Type B pancreatic cell (in vitro differentiated cells): ENCODE data around the gene COX6B1. TPM values are rescaled to one million over a fixed set of nuclear protein-coding genes. Genes with fewer than 3 reads are reported as not detected.
A peak's percentile ranks its signal among the peaks of the same experiment; 100 is the strongest.

ENCODE experiments used
- DNase-seq: peaks from one replicate; pipeline ENCODE4 v3.0.0; 2021; ENCODE audit warnings: mixed read lengths; ENCODE audit not compliant: unreplicated experiment; ENCODE audit errors: extremely low spot score
- H3K27ac Mint-ChIP-seq: 2 replicates; pipeline ENCODE4 v1.8.0; 2021; ENCODE audit warnings: mild to moderate bottlenecking, mixed read lengths
- H3K27me3 Mint-ChIP-seq: 2 replicates; pipeline ENCODE4 v1.8.0; 2021; ENCODE audit warnings: mixed read lengths
- H3K36me3 Mint-ChIP-seq: 2 replicates; pipeline ENCODE4 v1.8.0; 2021; ENCODE audit warnings: mixed read lengths
- H3K4me1 Mint-ChIP-seq: one replicate; pipeline ENCODE4 v1.8.0; 2021; ENCODE audit warnings: mixed read lengths; ENCODE audit not compliant: unreplicated experiment
- H3K4me3 Mint-ChIP-seq: 2 replicates; pipeline ENCODE4 v1.8.0; 2021; ENCODE audit warnings: mild to moderate bottlenecking, mixed read lengths
- H3K9me3 Mint-ChIP-seq: 2 replicates; pipeline ENCODE4 v1.8.0; 2021; ENCODE audit warnings: mixed read lengths
- total RNA-seq: library from RNA; stranded (reverse); gene quantifications from 2 replicates; pipeline ENCODE4 v1.2.1, GENCODE V29; 2021; ENCODE audit warnings: low replicate concordance
- TF ChIP-seq, protein P1 (sequence below): fragments of 200-600 bp; sonication (generic); conservative IDR thresholded peaks from 2 replicates; pipeline ENCODE4 v1.5.0; 2021; ENCODE audit warnings: antibody characterized with exemption, mild to moderate bottlenecking

The COX6B1 gene
- total RNA-seq, 1 donor from 2014 or later, result 408 TPM

- Mint-ChIP-seq H3K36me3 (peaks cover 20% of the 10 kb centered on the region), H3K4me1 (no peaks in the 10 kb centered on the region), H3K27ac (no peak overlapping the region), H3K9me3 (no peaks in the 10 kb centered on the region), H3K4me3 (no peak overlapping the region), H3K27me3 (no peaks in the 10 kb centered on the region)
- DNase-seq, result no peak
- TF ChIP-seq, protein P1, sequence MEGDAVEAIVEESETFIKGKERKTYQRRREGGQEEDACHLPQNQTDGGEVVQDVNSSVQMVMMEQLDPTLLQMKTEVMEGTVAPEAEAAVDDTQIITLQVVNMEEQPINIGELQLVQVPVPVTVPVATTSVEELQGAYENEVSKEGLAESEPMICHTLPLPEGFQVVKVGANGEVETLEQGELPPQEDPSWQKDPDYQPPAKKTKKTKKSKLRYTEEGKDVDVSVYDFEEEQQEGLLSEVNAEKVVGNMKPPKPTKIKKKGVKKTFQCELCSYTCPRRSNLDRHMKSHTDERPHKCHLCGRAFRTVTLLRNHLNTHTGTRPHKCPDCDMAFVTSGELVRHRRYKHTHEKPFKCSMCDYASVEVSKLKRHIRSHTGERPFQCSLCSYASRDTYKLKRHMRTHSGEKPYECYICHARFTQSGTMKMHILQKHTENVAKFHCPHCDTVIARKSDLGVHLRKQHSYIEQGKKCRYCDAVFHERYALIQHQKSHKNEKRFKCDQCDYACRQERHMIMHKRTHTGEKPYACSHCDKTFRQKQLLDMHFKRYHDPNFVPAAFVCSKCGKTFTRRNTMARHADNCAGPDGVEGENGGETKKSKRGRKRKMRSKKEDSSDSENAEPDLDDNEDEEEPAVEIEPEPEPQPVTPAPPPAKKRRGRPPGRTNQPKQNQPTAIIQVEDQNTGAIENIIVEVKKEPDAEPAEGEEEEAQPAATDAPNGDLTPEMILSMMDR, result no peak
Measured at GRCh38 chr19:35661995-35662340, 13.8 kb downstream of the COX6B1 start.

DNA sequence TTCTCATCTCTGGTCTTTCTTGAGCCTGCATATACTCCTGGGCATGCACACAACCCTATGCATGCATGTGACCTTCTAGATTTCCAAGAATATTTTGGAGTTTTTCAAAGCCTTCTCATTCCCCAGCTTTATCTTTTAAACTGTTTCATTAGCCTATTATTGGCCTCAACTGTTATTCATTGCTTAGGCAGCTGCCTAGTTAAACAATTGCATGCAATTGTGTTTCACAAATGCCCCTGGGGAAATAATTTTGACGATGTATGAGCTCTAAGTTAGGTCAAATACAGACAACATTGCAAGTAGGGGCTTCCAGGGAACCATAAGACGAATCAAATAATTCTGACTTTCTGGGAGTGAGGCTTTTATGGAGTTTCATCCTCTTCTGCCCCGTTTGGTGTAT lies 15.9 kb downstream of the COX6B1 start:
- DNase-seq, result no peak
- Mint-ChIP-seq H3K27me3 (peaks cover under 1% of the 10 kb centered on the region), H3K9me3 (no peaks in the 10 kb centered on the region), H3K4me3 (no peak overlapping the region), H3K27ac (no peak overlapping the region), H3K4me1 (no peaks in the 10 kb centered on the region), H3K36me3 (peaks cover 13% of the 10 kb centered on the region)
- TF ChIP-seq, protein P1, result no peak

DNA sequence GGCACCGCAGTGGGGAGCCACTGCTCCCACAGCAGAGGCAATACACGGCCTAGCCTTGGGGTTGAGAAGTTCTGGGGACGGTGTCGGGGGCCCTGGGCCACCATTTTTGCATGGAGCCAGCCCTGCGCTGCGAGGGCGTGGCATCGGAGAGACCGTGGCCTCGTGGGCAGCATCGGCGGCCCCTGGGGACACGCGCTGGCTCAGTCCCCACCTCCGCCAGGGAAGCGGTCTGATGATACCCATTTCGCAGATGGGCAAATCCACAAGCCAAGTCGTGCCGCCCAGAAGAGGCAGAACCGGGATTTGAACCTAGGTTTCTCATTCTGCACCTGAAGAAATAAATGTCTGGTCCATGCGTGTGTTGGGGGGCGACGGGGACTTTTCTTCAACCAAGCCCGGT lies 17.0 kb downstream of the COX6B1 start:
- Mint-ChIP-seq H3K27ac (no peak overlapping the region), H3K4me1 (no peaks in the 10 kb centered on the region), H3K36me3 (peaks cover 9% of the 10 kb centered on the region), H3K9me3 (no peaks in the 10 kb centered on the region), H3K4me3 (no peak overlapping the region), H3K27me3 (peaks cover 12% of the 10 kb centered on the region)
- DNase-seq, result no peak
- TF ChIP-seq, protein P1, result no peak

GRCh38 chr19:35665604-35666003 lies 17.5 kb downstream of the COX6B1 start:
- Mint-ChIP-seq H3K27me3 (peaks cover 12% of the 10 kb centered on the region), H3K27ac (no peak overlapping the region), H3K36me3 (peaks cover 9% of the 10 kb centered on the region), H3K9me3 (no peaks in the 10 kb centered on the region), H3K4me3 (no peak overlapping the region), H3K4me1 (no peaks in the 10 kb centered on the region)
- TF ChIP-seq, protein P1, result no peak
- no peak for DNase-seq

DNA sequence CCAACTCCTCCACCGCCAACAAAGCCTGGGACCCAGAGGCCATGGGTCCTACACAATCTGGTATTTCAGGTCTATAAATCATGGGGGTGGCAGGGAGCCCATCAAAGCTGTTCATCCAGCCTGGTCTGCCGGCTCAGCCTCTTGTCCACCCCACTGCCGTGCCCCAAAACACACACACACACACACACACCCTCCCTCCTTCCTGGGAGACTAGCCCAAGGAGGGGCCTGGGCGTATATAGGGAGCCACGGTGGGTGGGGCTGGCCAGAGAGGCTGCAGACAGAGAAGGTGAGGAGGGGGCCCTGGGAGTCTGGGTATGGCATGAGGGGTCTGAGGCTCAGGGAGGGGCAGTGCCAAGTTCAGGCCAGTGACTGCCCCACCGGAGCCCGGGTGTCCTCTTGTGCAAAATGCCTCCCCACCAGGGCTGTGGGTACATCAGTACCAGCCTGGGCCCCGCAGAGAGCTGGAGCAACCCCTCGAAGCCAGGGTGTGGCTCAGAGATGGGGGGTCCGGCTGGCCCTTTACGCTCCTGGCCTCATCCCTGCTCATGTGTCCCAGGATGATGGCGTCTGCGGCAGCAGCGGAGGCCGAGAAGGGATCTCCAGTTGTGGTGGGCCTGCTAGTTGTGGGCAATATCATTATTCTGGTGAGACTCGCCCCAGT lies 18.3 kb downstream of the COX6B1 start, which contains the start of gene UPK1A:
TSS of gene UPK1A (plus strand) at position 267 of the 663 bp plus-strand sequence. CDS start at position 563, 296 bp downstream.
- peaks cover 15% of the 10 kb centered on the region for H3K27me3 Mint-ChIP-seq
- peaks cover 9% of the 10 kb centered on the region for H3K36me3 Mint-ChIP-seq
- H3K4me1 Mint-ChIP-seq, result no peaks in the 10 kb centered on the region
- H3K27ac Mint-ChIP-seq, result peak within 1 kb of the TSS; percentile 75
- DNase-seq, result no peak
- no peaks in the 10 kb centered on the region for H3K9me3 Mint-ChIP-seq
- TF ChIP-seq, protein P1, result no peak
- H3K4me3 Mint-ChIP-seq, result peak within 1 kb of the TSS; percentile 67
